Progenitor cell of endocrine pancreas (in vitro differentiated cells): Measurements from ENCODE around the gene FAM168B. TPM values are rescaled to one million over a fixed set of nuclear protein-coding genes. Genes with fewer than 3 reads are reported as not detected.

Source experiments
- DNase-seq: peaks from one replicate; pipeline ENCODE4 v3.0.0; 2021; ENCODE audit warnings: low spot score; ENCODE audit not compliant: unreplicated experiment
- H3K27ac Mint-ChIP-seq: 2 replicates; pipeline ENCODE4 v1.8.0; 2021; ENCODE audit warnings: mild to moderate bottlenecking, moderate library complexity, mixed read lengths
- H3K27me3 Mint-ChIP-seq: 2 replicates; pipeline ENCODE4 v1.8.0; 2021; ENCODE audit warnings: mixed read lengths
- H3K36me3 Mint-ChIP-seq: 2 replicates; pipeline ENCODE4 v1.8.0; 2022; ENCODE audit warnings: mixed read lengths; ENCODE audit not compliant: insufficient read depth
- H3K4me1 Mint-ChIP-seq: 2 replicates; pipeline ENCODE4 v1.8.0; 2021; ENCODE audit warnings: low read depth, mixed read lengths
- H3K4me3 Mint-ChIP-seq: 2 replicates; pipeline ENCODE4 v1.8.0; 2021; ENCODE audit warnings: low read depth, mild to moderate bottlenecking, moderate library complexity, mixed read lengths
- H3K9me3 Mint-ChIP-seq: 2 replicates; pipeline ENCODE4 v1.8.0; 2021; ENCODE audit warnings: low read depth, mixed read lengths
- total RNA-seq: library from RNA; stranded (reverse); gene quantifications from 2 replicates; pipeline ENCODE4 v1.2.1, GENCODE V29; 2021
- TF ChIP-seq, protein P1 (sequence below): fragments of 200-600 bp; sonication (generic); IDR thresholded peaks from one replicate; pipeline ENCODE4 v1.5.0; 2021; ENCODE audit warnings: antibody characterized with exemption, mild to moderate bottlenecking; ENCODE audit not compliant: unreplicated experiment

FAM168B gene
- total RNA-seq, 1 donor from 2014 or later = 111 TPM

DNA sequence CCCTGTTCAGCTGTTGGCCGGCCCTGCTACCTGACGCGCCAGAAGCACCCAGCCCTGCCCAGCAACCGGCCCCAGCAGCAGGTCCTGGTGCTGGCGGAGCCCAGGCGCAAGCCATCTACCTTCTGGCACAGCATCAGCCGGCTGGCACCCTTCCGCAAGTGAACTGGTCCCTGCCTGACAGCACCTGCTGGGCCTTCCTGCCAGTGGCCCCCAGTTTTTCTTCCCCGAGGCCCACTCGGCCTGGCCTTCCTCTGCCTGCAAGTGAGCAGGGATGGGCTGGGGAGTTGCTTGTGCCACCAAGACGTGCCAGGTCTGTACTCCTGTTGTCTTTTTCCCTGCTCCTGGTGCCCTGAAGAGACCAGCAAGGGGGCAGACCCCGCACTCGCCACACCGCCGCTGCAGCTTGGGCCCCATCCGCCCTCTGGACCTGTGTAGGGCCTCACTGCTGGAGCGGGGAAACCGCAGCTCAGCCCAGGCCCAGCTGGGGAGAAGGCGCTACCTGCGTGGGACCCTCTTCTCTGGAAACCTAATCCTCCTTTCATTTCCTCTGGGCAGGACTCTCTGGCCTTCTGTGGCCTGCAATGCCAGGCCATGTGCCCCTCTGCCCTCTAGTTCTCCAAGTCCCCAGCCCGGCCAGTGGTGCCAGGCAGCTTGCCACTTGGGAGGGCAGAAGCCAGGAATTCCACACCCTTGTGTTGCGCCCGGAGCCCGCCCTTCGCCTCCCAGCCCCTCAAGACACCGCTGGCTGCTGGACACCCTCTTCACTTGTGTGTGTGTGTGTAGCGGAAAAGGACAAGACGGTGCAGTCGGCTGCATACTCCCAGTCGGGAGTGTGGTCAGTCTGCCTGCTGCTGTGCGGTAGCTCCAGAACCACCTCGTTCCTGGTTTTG lies 47.0 kb downstream of the FAM168B start:
- TF ChIP-seq, protein P1, sequence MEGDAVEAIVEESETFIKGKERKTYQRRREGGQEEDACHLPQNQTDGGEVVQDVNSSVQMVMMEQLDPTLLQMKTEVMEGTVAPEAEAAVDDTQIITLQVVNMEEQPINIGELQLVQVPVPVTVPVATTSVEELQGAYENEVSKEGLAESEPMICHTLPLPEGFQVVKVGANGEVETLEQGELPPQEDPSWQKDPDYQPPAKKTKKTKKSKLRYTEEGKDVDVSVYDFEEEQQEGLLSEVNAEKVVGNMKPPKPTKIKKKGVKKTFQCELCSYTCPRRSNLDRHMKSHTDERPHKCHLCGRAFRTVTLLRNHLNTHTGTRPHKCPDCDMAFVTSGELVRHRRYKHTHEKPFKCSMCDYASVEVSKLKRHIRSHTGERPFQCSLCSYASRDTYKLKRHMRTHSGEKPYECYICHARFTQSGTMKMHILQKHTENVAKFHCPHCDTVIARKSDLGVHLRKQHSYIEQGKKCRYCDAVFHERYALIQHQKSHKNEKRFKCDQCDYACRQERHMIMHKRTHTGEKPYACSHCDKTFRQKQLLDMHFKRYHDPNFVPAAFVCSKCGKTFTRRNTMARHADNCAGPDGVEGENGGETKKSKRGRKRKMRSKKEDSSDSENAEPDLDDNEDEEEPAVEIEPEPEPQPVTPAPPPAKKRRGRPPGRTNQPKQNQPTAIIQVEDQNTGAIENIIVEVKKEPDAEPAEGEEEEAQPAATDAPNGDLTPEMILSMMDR = no peak
- H3K4me3 Mint-ChIP-seq = no peak overlapping the region
- H3K9me3 Mint-ChIP-seq = no peaks in the 10 kb centered on the region
- no peaks in the 10 kb centered on the region for H3K27me3 Mint-ChIP-seq
- H3K27ac Mint-ChIP-seq = no peak overlapping the region
- H3K4me1 Mint-ChIP-seq = peaks cover 1% of the 10 kb centered on the region
- DNase-seq = no peak
- H3K36me3 Mint-ChIP-seq = peaks cover 15% of the 10 kb centered on the region

DNA sequence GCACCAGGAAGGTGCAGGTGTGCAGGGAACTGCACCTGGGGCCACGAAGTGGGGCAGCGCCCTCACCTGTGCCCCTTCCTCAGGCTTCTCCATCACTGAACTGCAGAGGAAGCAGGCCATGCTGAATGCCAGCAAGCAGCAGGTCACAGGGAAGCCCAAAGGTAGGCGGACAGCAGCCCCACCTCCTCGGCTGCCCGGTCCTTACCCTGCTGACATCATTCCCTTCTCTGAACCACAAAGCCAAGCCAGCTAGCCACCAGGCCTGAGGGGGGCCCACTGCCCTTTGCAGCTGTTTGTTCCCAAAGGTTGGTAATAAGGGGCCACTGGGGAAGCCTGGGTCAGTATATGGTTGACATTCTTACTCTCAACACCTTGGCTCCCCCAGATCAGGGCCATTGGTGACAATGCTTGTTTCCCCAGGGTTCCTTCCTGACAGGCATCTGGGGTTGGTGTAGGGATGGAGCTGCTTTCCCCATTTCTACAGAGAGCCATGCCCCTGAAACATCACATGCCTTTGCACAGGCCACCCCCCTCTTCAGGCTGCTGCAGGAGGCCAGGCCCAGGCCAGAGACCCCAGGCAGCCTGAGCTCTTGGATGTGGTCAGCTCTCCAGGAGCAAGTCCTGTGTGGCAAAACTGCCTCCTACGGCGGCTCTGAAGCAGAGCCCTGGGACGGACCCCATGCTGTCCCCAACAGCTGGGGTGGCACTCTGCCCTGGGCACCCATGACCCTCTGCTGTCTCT lies 47.8 kb downstream of the FAM168B start:
- TF ChIP-seq, protein P1 = no peak
- Mint-ChIP-seq H3K4me1 (peaks cover 6% of the 10 kb centered on the region), H3K4me3 (no peak overlapping the region), H3K36me3 (peaks cover 12% of the 10 kb centered on the region), H3K27me3 (no peaks in the 10 kb centered on the region), H3K27ac (no peak overlapping the region), H3K9me3 (no peaks in the 10 kb centered on the region)
- DNase-seq = no peak

DNA sequence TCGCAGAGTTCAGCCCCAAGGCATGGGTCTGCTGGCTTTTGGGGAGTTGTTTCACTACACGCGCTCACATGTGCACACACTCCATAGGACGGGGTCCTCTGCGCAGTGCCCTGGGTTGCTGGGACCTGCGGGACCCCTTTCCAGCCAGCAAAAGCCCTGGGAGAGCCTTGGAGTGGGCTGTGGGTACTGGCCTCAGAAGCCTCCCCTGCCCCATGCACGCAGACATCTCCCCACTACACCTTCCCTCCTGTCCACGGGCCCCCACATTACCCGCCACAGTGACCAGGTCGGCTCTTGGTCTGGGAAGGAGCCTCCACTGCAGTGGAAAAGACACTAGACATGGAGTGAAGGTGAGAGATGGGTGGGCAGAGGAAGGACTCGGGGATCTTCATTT lies 48.5 kb downstream of the FAM168B start:
- peaks cover 6% of the 10 kb centered on the region for H3K4me1 Mint-ChIP-seq
- no peaks in the 10 kb centered on the region for H3K9me3 Mint-ChIP-seq
- DNase-seq = no peak
- H3K4me3 Mint-ChIP-seq = no peak overlapping the region
- H3K36me3 Mint-ChIP-seq = peaks cover 7% of the 10 kb centered on the region
- H3K27ac Mint-ChIP-seq = no peak overlapping the region
- TF ChIP-seq, protein P1 = no peak
- no peaks in the 10 kb centered on the region for H3K27me3 Mint-ChIP-seq

DNA sequence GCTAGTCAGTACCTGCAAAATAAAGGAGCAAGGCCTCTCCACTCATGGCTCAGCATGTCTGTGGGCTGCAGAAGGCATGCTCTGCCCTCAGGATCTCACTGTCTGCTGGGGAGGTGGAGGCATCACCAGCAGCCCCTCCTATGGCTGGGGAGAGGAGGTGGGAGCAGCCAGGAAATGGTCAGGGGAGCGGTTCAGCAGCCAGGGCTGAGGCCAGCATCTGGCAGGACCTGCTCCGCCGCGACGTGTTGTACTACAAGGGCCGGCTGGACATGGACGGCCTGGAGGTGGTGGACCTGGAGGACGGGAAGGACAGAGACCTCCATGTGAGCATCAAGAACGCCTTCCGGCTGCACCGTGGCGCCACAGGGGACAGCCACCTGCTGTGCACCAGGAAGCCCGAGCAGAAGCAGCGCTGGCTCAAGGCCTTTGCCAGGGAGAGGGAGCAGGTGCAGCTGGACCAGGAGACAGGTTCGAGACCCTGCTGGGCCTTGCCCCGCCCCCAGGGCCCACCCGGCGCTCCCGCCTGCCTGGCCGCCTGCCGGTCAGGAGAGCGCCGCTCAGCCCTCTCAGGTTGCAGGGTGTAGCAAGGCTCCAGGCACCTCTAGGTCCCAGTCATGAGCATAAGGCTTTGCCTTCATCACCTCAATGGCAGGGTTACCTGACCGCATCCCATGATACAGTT lies 49.0 kb downstream of the FAM168B start:
- Mint-ChIP-seq H3K9me3 (no peaks in the 10 kb centered on the region), H3K4me1 (peaks cover 6% of the 10 kb centered on the region), H3K27me3 (no peaks in the 10 kb centered on the region), H3K4me3 (no peak overlapping the region), H3K36me3 (peaks cover 6% of the 10 kb centered on the region), H3K27ac (no peak overlapping the region)
- TF ChIP-seq, protein P1 = no peak
- no peak for DNase-seq
